GM12878 (cell line): ENCODE data around the gene GSKIP. TPM values are rescaled to one million over a fixed set of nuclear protein-coding genes. Genes with fewer than 3 reads are reported as not detected.

Experiments used
- ATAC-seq: fragments of 200-7000 bp; cut with Tn5 transposase; 3 replicates; pipeline ENCODE4 v1.9.1; 2020; ENCODE audit warnings: mild to moderate bottlenecking, moderate library complexity
- BruUV-seq: library from RNA; stranded (reverse); fragments of 400-500 nt; replicated peaks from 2 replicates; lab custom pipeline; 2021; lab: Mats Ljungman, UMichigan
- CTCF ChIA-PET: fragments of 300-600 bp; sonication (Branson Sonifier 250); formaldehyde crosslinking; extraction: SDS; loops from one replicate; lab custom pipeline; 2021; ENCODE audit warnings: inconsistent platforms; lab: Yijun Ruan, JAX
- POLR2A ChIA-PET: fragments of 350-600 bp; formaldehyde crosslinking; extraction: SDS; loops from one replicate; lab custom pipeline; 2021; ENCODE audit warnings: inconsistent platforms; lab: Charles Lee
- RAD21 ChIA-PET: fragments of 300-600 bp; sonication (Branson Sonifier 250); formaldehyde crosslinking; loops from one replicate; lab custom pipeline; 2023; ENCODE audit warnings: antibody characterized with exemption; ENCODE audit not compliant: unreplicated experiment; lab: Charles Lee
- SMC1A ChIA-PET: fragments of 300-600 bp; sonication (Branson Sonifier 250); formaldehyde crosslinking; loops from one replicate; lab custom pipeline; 2023; ENCODE audit not compliant: unreplicated experiment, uncharacterized antibody; lab: Charles Lee
- DNase-seq: peaks from one replicate; pipeline ENCODE4 v3.0.0-alpha.2; 2011; ENCODE audit warnings: low read depth, low spot score
- FAIRE-seq: peaks from 3 replicates; lab custom pipeline; 2011; peaks lifted over from hg19 to GRCh38; lab: Jason Lieb, UNC
- H2AFZ ChIP-seq: 2 replicates; pipeline ENCODE4 v1.6.0; 2011; ENCODE audit warnings: low read depth, low read length, control low read depth; ENCODE audit not compliant: control insufficient read depth
- H3K27ac ChIP-seq: 2 replicates; pipeline ENCODE4 v1.5.1; 2011; ENCODE audit warnings: control low read depth; ENCODE audit not compliant: control insufficient read depth, insufficient read depth
- H3K27me3 ChIP-seq, 2 experiments: replicated peaks in 1 of 2; 2 replicates each; pipeline versions ENCODE4 v1.6.0 to v1.6.1; 2011; ENCODE audit warnings: low read length in 1 of 2; ENCODE audit not compliant: control insufficient read depth in 2 of 2, insufficient read depth in 2 of 2
- H3K36me3 ChIP-seq, 2 experiments: 2 replicates each; pipeline ENCODE4 v1.5.1; 2011; ENCODE audit warnings: low read length in 1 of 2; ENCODE audit not compliant: control insufficient read depth in 2 of 2, insufficient read depth in 2 of 2
- H3K4me1 ChIP-seq: 2 replicates; pipeline ENCODE4 v1.6.1; 2011; ENCODE audit warnings: mild to moderate bottlenecking, low read length, moderate library complexity, mixed read lengths; ENCODE audit not compliant: control insufficient read depth, insufficient read depth
- H3K4me2 ChIP-seq: 2 replicates; pipeline ENCODE4 v1.6.0; 2011; ENCODE audit warnings: control low read depth; ENCODE audit not compliant: control insufficient read depth, insufficient read depth
- H3K4me3 ChIP-seq: fragments of 200-600 bp; sonication (generic); 2 replicates; pipeline ENCODE4 v1.5.1; 2016
- H3K79me2 ChIP-seq: 2 replicates; pipeline ENCODE4 v1.6.0; 2011; ENCODE audit warnings: low read length; ENCODE audit not compliant: control insufficient read depth, insufficient read depth
- H3K9ac ChIP-seq: 2 replicates; pipeline ENCODE4 v1.8.0; 2011; ENCODE audit warnings: low read length, control low read depth, mixed read lengths; ENCODE audit not compliant: control insufficient read depth, insufficient read depth
- H3K9me3 ChIP-seq: replicated peaks from 3 replicates; pipeline ENCODE4 v1.5.1; 2011; ENCODE audit warnings: mild to moderate bottlenecking, low read length; ENCODE audit not compliant: control insufficient read depth, insufficient read depth
- H4K20me1 ChIP-seq: 2 replicates; pipeline ENCODE4 v1.6.0; 2011; ENCODE audit not compliant: control insufficient read depth, insufficient read depth
- FOXM1 ChIP-seq: IDR thresholded peaks from 2 replicates; pipeline ENCODE4 v1.6.1; 2012; ENCODE audit warnings: low read depth, mild to moderate bottlenecking, inconsistent platforms, low read length, moderate library complexity
- IKZF1 ChIP-seq: fragments of 450-650 bp; conservative IDR thresholded peaks from 2 replicates; pipeline ENCODE4 v1.6.1; 2017; ENCODE audit warnings: antibody characterized with exemption, mild to moderate bottlenecking
- POLR2AphosphoS2 ChIP-seq: IDR thresholded peaks from 2 replicates; pipeline ENCODE4 v1.6.1; 2011; ENCODE audit warnings: low read depth, mild to moderate bottlenecking, low read length, improper control_type of control experiment, moderate library complexity
- SIX5 ChIP-seq: IDR thresholded peaks from 2 replicates; pipeline ENCODE4 v1.6.1; 2011; ENCODE audit warnings: mild to moderate bottlenecking, low read depth, low read length, moderate library complexity; ENCODE audit not compliant: severe bottlenecking
- SKIL ChIP-seq: fragments of 450-650 bp; IDR thresholded peaks from 2 replicates; pipeline ENCODE4 v1.6.1; 2017; ENCODE audit warnings: mild to moderate bottlenecking, low read depth, inconsistent platforms; ENCODE audit not compliant: poor library complexity, severe bottlenecking
- SMC3 ChIP-seq: IDR thresholded peaks from 2 replicates; pipeline ENCODE4 v1.6.1; 2011; ENCODE audit warnings: low read length, improper control_type of control experiment, borderline replicate concordance
- STAT3 ChIP-seq: IDR thresholded peaks from 2 replicates; pipeline ENCODE4 v1.6.1; 2011; ENCODE audit warnings: low read depth, low read length, improper control_type of control experiment
- TARDBP ChIP-seq: IDR thresholded peaks from 2 replicates; pipeline ENCODE4 v1.6.1; 2016; ENCODE audit warnings: borderline replicate concordance
- ZNF622 ChIP-seq: fragments of 450-650 bp; IDR thresholded peaks from 2 replicates; pipeline ENCODE4 v1.6.1; 2017; ENCODE audit warnings: mild to moderate bottlenecking, inconsistent platforms
- WGBS: methylation state at CpG from one replicate; pipeline ENCODE4 v1.1.6; 2016; ENCODE audit warnings: low lambda C conversion rate; ENCODE audit not compliant: insufficient replicate concordance, insufficient coverage; ENCODE audit errors: missing lambda C conversion rate; 5-methylcytosine and 5-hydroxymethylcytosine counted together
- in situ Hi-C: fragments of 300-500 bp; cut with MboI; formaldehyde crosslinking; loops from 9 replicates; pipeline ENCODE4 v1.14.3; 2018; ENCODE audit warnings: mixed read lengths
- intact Hi-C: fragments of 100-400 bp; cut with micrococcal nuclease; formaldehyde crosslinking; loops from one replicate; pipeline ENCODE4 v1.14.2; 2022; ENCODE audit not compliant: unreplicated experiment
- polyA plus RNA-seq, 11 experiments: library from polyadenylated mRNA; depleted of rRNA in 4 of 11; unstranded in 6 of 11; stranded (reverse) in 5 of 11; fragments of >200 nt; fragmentation: Nextera tagmentation in 4 of 11; fragmentation: Illumina TruSeq in 1 of 11; extraction: Ambion mirVana in 4 of 11; extraction: Trizol in 1 of 11; gene quantifications; 1 replicate in 1 of 11; 2 replicates in 10 of 11; pipeline versions ENCODE4 v1.2.1 to v1.2.3, GENCODE V29; 2011 to 2016; ENCODE audit warnings: inconsistent platforms in 2 of 11, missing spikeins in 2 of 11, low read depth in 1 of 11
- total RNA-seq, 4 experiments: library from RNA; depleted of rRNA in 3 of 4; stranded (reverse); fragments of >200 nt in 3 of 4; fragmentation: Illumina TruSeq in 1 of 4; extraction: Trizol in 1 of 4; gene quantifications; 2 replicates each; pipeline versions ENCODE4 v1.2.1 to v1.2.3, GENCODE V29; 2013 to 2021
- TF ChIP-seq, protein P1 (sequence below): IDR thresholded peaks from 2 replicates; pipeline ENCODE4 v1.6.1; 2012; ENCODE audit warnings: low read depth, low read length, improper control_type of control experiment
- TF ChIP-seq, protein P2 (sequence below): fragments of 450-650 bp; formaldehyde crosslinking; IDR thresholded peaks from 2 replicates; pipeline ENCODE4 v1.5.0; 2022; ENCODE audit warnings: mild to moderate bottlenecking, missing genetic modification characterization
- TF ChIP-seq, protein P3 (sequence below): IDR thresholded peaks from 2 replicates; pipeline ENCODE4 v1.6.1; 2012; ENCODE audit warnings: low read depth, low read length, improper control_type of control experiment

Gene GSKIP
- total and polyA plus RNA-seq, 10 of the 15 experiments (the other 5 are each of a cell fraction or from before 2014, with no cell fraction given): 15.4 to 75.2 (median 26.1) TPM

DNA sequence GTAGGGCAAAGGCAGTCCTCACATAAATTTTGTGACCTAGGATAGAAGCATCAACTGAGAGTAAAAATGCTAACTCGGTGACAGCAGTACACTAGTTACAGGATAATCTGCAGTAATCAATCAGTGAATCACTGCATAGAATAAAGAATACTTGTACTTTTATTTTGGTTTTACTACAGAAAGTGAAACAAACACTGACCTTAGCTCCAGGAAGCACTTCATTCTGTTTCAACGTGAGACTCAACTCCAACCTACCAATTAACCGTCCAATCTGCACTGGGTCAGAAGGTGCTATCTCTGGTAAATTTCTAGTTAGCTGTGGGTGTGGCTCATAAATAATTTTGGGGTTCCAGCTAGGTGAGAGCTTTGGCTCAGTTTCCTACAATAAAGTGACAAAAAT lies 22.0 kb upstream of the GSKIP start:
- 85% methylated on average over 3 of the region's 3 CpGs for WGBS
- no peak overlapping the region for H3K9ac ChIP-seq
- H3K9me3 ChIP-seq: no peaks in the 10 kb centered on the region
- no TSS peak for BruUV-seq
- H3K4me2 ChIP-seq: no peak overlapping the region
- SMC1A ChIA-PET: interaction anchor here (0.6 to 1.3 kb wide), 4 partner anchors 14 to 767 kb away, joined by 3 to 4 read pairs (median 3); no protein-coding TSS in a partner anchor
- no peaks in the 10 kb centered on the region for H3K79me2 ChIP-seq
- H2AFZ ChIP-seq: no peak overlapping the region
- POLR2A ChIA-PET: no interaction called here
- no peak for ATAC-seq
- H3K4me1 ChIP-seq: no peaks in the 10 kb centered on the region
- TF ChIP-seq STAT3 (no peak), IKZF1 (no peak), SIX5 (no peak), ZNF622 (no peak), POLR2AphosphoS2 (no peak), FOXM1 (no peak), SKIL (no peak), TARDBP (no peak), SMC3 (no peak)
- TF ChIP-seq, protein P1, sequence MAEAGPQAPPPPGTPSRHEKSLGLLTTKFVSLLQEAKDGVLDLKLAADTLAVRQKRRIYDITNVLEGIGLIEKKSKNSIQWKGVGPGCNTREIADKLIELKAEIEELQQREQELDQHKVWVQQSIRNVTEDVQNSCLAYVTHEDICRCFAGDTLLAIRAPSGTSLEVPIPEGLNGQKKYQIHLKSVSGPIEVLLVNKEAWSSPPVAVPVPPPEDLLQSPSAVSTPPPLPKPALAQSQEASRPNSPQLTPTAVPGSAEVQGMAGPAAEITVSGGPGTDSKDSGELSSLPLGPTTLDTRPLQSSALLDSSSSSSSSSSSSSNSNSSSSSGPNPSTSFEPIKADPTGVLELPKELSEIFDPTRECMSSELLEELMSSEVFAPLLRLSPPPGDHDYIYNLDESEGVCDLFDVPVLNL: no peak
- TF ChIP-seq, protein P2, sequence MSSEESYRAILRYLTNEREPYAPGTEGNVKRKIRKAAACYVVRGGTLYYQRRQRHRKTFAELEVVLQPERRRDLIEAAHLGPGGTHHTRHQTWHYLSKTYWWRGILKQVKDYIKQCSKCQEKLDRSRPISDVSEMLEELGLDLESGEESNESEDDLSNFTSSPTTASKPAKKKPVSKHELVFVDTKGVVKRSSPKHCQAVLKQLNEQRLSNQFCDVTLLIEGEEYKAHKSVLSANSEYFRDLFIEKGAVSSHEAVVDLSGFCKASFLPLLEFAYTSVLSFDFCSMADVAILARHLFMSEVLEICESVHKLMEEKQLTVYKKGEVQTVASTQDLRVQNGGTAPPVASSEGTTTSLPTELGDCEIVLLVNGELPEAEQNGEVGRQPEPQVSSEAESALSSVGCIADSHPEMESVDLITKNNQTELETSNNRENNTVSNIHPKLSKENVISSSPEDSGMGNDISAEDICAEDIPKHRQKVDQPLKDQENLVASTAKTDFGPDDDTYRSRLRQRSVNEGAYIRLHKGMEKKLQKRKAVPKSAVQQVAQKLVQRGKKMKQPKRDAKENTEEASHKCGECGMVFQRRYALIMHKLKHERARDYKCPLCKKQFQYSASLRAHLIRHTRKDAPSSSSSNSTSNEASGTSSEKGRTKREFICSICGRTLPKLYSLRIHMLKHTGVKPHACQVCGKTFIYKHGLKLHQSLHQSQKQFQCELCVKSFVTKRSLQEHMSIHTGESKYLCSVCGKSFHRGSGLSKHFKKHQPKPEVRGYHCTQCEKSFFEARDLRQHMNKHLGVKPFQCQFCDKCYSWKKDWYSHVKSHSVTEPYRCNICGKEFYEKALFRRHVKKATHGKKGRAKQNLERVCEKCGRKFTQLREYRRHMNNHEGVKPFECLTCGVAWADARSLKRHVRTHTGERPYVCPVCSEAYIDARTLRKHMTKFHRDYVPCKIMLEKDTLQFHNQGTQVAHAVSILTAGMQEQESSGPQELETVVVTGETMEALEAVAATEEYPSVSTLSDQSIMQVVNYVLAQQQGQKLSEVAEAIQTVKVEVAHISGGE (CRISPR knock-in tag): no peak
- TF ChIP-seq, protein P3, sequence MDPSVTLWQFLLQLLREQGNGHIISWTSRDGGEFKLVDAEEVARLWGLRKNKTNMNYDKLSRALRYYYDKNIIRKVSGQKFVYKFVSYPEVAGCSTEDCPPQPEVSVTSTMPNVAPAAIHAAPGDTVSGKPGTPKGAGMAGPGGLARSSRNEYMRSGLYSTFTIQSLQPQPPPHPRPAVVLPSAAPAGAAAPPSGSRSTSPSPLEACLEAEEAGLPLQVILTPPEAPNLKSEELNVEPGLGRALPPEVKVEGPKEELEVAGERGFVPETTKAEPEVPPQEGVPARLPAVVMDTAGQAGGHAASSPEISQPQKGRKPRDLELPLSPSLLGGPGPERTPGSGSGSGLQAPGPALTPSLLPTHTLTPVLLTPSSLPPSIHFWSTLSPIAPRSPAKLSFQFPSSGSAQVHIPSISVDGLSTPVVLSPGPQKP: no peak
- no peak for DNase-seq
- CTCF ChIA-PET: interaction anchor here (0.6 kb wide), 1 partner anchor 96 kb away, joined by 3 read pairs; no protein-coding TSS in a partner anchor
- in situ Hi-C loops (no loop called here), intact Hi-C loops (loop anchor here (5.0 kb wide), 1 partner anchor 51 kb away; the partner anchor contains the start of gene AK7)
- no peak for FAIRE-seq
- no peak overlapping the region for H3K4me3 ChIP-seq
- RAD21 ChIA-PET: no interaction called here
- no peaks in the 10 kb centered on the region for H4K20me1 ChIP-seq
- H3K27me3 ChIP-seq: no peaks in the 10 kb centered on the region
- peaks cover 0 to 3% of the 10 kb centered on the region in 2 experiments; a peak in 1 of 4 replicates for H3K36me3 ChIP-seq
- no peak overlapping the region for H3K27ac ChIP-seq
